Lower leg skin (tissue), 4 donors: ENCODE measurements around the gene LRSAM1. TPM values are rescaled to one million over a fixed set of nuclear protein-coding genes. Genes with fewer than 3 reads are reported as not detected.

ENCODE experiments used
- DNase-seq, 2 donors: peaks; one replicate each; pipeline ENCODE4 v3.0.0-alpha.2; 2019; ENCODE audit warnings: low spot score in 2 of 2
- H3K4me3 ChIP-seq: fragments of 200-600 bp; sonication (generic); 2 replicates; pipeline ENCODE4 v1.5.1; 2017; ENCODE audit warnings: mild to moderate bottlenecking, low read depth; ENCODE audit not compliant: poor library complexity, severe bottlenecking
- CTCF ChIP-seq, 3 donors: fragments of 450-650 bp; IDR thresholded peaks; one replicate each; pipeline ENCODE4 v1.5.1; 2016; ENCODE audit warnings: antibody characterized with exemption in 3 of 3, mild to moderate bottlenecking in 3 of 3, moderate library complexity in 2 of 3
- POLR2A ChIP-seq, 2 donors: fragments of 450-650 bp; IDR thresholded peaks; one replicate each; pipeline ENCODE4 v1.6.1; 2016 to 2017; ENCODE audit warnings: antibody characterized with exemption in 2 of 2, mild to moderate bottlenecking in 1 of 2, moderate library complexity in 1 of 2
- WGBS, 2 donors: methylation state at CpG; one replicate each; pipeline ENCODE4 v1.1.5; 2018; 5-methylcytosine and 5-hydroxymethylcytosine counted together
- intact Hi-C: fragments of 100-400 bp; cut with DNase I; formaldehyde crosslinking; loops from one replicate; pipeline ENCODE4 v1.15.0; 2023; ENCODE audit warnings: low total_unique reads
- total RNA-seq, 4 donors: library from RNA; depleted of rRNA; stranded (reverse); fragments of >200 nt; gene quantifications; one replicate each; pipeline ENCODE4 v1.1.0, GENCODE V29; 2016

Gene LRSAM1
- total RNA-seq, 4 donors from 2014 or later: 37.9 to 47.9 (median 41.9) TPM

- intact Hi-C loops: no loop called here
- no peak for TF ChIP-seq CTCF (IDR thresholded peaks at IDR 0.05)
- TF ChIP-seq POLR2A (IDR thresholded peaks at IDR 0.05): no peak
- no peak for DNase-seq
- H3K4me3 ChIP-seq: no peak overlapping the region
- WGBS, 2 donors: 80 to 89% methylated on average over 10 of the region's 10 CpGs
Observed at GRCh38 chr9:127549218-127549617, 97.9 kb downstream of the LRSAM1 start.

DNA sequence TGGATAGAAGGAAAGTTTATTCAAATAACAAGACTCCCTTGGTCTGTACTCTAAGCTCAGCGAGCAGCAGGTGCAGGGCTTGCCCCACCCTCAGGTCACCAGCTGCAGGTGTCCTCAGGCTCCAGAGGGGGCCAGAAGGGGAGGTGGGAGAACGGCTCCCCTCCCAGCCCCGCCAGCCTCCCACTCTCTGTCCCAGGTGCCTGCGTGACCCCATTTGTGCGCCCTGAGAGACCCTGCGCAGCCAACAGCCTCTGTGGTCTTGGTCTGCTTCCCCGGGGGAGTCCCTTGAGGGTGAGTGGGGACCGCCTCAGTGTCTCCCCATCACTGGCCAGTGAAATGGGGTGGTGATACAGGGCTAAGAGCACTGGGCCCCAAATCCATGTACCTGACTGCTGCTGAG, 98.4 kb downstream of the LRSAM1 start:
- WGBS, 2 donors: 88 to 89% methylated on average over 4 to 8 of the region's 8 CpGs

DNA sequence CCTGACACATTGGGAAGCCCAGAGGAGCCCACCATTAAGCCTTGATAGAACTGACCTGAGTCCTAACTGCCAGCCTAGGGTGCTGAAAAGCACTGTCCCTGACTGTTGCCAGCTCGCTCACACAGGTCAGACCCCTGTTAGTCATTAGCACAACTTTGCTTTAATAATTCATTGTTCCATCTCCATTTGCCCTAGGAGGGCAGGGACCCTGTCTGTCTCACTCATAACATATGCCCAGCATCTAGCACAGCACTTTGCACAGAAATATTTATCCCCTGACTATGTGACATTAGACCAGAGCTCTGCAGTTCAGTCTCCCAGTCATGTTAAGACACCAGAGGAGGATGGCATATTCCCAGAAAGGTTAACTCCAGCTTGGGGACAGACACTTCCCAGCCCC, 99.0 kb downstream of the LRSAM1 start:
- H3K4me3 ChIP-seq: no peak overlapping the region
- WGBS, 2 donors: 92 to 100% methylated on average over 1 of the region's 1 CpG
- TF ChIP-seq CTCF (IDR thresholded peaks at IDR 0.05): no peak
- no peak for TF ChIP-seq POLR2A (IDR thresholded peaks at IDR 0.05)
- no peak for DNase-seq
- intact Hi-C loops: no loop called here

More for the DNA sequence above, 98.4 kb downstream of the LRSAM1 start:
- no peak overlapping the region for H3K4me3 ChIP-seq
- intact Hi-C loops: no loop called here
- TF ChIP-seq CTCF (IDR thresholded peaks at IDR 0.05) (no peak), POLR2A (IDR thresholded peaks at IDR 0.05) (no peak)
- no peak for DNase-seq

DNA sequence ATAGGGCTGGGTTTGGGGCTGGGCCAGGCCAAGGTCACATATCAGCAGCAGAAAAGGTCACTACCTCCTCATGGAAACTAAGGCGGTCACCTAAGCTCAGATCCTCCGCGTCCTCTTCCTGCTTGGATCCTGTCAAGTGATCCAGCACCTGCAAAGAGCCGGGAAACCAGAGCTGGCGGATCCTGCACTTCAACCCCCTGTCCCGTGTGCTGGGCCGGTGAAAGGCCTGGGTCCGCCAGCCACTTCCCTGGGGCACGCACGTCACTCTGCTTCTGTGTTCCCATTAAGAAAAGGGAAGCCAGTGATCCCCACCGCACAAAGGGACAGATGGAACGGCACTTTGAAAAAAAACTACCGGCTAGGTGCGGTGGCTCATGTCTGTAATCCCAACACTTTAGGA, 99.4 kb downstream of the LRSAM1 start:
- intact Hi-C loops: no loop called here
- TF ChIP-seq CTCF (IDR thresholded peaks at IDR 0.05) (no peak), POLR2A (IDR thresholded peaks at IDR 0.05) (no peak)
- no peak for DNase-seq
- no peak overlapping the region for H3K4me3 ChIP-seq
- 74 to 83% methylated on average over 14 of the region's 14 CpGs for WGBS, 2 donors

Other genes with a start within 250 kb of the LRSAM1 start
- gene GARNL3, start 186.7 kb upstream of the LRSAM1 start, total RNA-seq: 10 to 100 TPM; 11.9 to 19.1 (median 16.5) TPM
- 10 to 100 TPM; 17.6 to 28.7 (median 23.6) TPM for gene SLC2A8, start 54.3 kb upstream of the LRSAM1 start, total RNA-seq
- 10 to 100 TPM in 1 of 4 donors, 1 to 10 TPM in 3; 9.2 to 12.1 (median 9.8) TPM for gene ZNF79, start 27.1 kb upstream of the LRSAM1 start, total RNA-seq
- gene RPL12, start 104 bp upstream of the LRSAM1 start, total RNA-seq: 1,000 to 10,000 TPM; 2,461 to 2,856 (median 2,671) TPM
- gene STXBP1, start 160.8 kb downstream of the LRSAM1 start, total RNA-seq: 10 to 100 TPM; 17.4 to 66.8 (median 30.5) TPM